ENCODE data around the gene MAP4K2. TPM values are rescaled to one million over a fixed set of nuclear protein-coding genes. Genes with fewer than 3 reads are reported as not detected.
A peak's percentile ranks its signal among the peaks of the same experiment; 100 is the strongest.

Gene MAP4K2
- total and polyA plus RNA-seq, 9 of the 15 experiments (the other 6 are each of a cell fraction or from before 2014, with no cell fraction given): 0.13 to 14.5 (median 7.3) TPM

DNA sequence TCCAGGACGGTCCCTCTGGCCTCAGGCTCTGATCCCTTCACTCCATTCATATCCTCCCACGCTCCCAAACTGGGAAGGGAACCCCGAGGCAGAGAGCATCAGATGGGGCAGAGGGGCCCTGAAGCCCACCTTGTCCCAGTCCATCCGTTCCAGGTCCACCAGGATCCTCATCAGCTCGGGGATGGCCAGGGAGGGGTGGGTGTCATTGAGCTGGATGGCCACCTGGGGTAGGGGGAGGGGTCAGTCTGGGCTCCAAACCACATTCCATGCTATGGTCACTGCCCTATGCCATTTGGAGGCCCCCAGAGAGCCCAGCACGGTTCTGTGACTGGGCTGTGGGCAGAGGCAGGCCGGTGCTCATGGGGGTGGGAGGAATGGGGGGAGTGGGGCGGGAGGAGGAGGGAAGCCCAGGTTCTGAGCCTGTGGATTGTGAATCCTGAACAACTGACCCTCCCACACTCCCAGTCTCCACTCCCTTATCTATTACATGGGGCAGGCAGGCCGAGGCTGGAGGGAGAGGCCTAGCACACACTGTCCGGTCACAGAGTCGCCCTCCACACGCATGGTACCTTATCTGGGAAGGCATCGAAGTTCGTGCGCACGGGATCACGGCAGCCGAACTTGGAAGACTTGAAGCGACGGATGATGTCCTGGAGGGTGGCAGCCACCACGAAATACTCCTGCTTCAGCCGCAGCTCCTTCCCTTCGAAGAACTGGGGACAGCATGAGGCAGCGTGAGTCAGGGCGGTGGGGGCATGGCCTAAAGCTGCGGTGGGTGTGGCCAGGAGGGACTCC lies 48.7 kb downstream of the MAP4K2 start (continued):
- TF ChIP-seq, protein P1, sequence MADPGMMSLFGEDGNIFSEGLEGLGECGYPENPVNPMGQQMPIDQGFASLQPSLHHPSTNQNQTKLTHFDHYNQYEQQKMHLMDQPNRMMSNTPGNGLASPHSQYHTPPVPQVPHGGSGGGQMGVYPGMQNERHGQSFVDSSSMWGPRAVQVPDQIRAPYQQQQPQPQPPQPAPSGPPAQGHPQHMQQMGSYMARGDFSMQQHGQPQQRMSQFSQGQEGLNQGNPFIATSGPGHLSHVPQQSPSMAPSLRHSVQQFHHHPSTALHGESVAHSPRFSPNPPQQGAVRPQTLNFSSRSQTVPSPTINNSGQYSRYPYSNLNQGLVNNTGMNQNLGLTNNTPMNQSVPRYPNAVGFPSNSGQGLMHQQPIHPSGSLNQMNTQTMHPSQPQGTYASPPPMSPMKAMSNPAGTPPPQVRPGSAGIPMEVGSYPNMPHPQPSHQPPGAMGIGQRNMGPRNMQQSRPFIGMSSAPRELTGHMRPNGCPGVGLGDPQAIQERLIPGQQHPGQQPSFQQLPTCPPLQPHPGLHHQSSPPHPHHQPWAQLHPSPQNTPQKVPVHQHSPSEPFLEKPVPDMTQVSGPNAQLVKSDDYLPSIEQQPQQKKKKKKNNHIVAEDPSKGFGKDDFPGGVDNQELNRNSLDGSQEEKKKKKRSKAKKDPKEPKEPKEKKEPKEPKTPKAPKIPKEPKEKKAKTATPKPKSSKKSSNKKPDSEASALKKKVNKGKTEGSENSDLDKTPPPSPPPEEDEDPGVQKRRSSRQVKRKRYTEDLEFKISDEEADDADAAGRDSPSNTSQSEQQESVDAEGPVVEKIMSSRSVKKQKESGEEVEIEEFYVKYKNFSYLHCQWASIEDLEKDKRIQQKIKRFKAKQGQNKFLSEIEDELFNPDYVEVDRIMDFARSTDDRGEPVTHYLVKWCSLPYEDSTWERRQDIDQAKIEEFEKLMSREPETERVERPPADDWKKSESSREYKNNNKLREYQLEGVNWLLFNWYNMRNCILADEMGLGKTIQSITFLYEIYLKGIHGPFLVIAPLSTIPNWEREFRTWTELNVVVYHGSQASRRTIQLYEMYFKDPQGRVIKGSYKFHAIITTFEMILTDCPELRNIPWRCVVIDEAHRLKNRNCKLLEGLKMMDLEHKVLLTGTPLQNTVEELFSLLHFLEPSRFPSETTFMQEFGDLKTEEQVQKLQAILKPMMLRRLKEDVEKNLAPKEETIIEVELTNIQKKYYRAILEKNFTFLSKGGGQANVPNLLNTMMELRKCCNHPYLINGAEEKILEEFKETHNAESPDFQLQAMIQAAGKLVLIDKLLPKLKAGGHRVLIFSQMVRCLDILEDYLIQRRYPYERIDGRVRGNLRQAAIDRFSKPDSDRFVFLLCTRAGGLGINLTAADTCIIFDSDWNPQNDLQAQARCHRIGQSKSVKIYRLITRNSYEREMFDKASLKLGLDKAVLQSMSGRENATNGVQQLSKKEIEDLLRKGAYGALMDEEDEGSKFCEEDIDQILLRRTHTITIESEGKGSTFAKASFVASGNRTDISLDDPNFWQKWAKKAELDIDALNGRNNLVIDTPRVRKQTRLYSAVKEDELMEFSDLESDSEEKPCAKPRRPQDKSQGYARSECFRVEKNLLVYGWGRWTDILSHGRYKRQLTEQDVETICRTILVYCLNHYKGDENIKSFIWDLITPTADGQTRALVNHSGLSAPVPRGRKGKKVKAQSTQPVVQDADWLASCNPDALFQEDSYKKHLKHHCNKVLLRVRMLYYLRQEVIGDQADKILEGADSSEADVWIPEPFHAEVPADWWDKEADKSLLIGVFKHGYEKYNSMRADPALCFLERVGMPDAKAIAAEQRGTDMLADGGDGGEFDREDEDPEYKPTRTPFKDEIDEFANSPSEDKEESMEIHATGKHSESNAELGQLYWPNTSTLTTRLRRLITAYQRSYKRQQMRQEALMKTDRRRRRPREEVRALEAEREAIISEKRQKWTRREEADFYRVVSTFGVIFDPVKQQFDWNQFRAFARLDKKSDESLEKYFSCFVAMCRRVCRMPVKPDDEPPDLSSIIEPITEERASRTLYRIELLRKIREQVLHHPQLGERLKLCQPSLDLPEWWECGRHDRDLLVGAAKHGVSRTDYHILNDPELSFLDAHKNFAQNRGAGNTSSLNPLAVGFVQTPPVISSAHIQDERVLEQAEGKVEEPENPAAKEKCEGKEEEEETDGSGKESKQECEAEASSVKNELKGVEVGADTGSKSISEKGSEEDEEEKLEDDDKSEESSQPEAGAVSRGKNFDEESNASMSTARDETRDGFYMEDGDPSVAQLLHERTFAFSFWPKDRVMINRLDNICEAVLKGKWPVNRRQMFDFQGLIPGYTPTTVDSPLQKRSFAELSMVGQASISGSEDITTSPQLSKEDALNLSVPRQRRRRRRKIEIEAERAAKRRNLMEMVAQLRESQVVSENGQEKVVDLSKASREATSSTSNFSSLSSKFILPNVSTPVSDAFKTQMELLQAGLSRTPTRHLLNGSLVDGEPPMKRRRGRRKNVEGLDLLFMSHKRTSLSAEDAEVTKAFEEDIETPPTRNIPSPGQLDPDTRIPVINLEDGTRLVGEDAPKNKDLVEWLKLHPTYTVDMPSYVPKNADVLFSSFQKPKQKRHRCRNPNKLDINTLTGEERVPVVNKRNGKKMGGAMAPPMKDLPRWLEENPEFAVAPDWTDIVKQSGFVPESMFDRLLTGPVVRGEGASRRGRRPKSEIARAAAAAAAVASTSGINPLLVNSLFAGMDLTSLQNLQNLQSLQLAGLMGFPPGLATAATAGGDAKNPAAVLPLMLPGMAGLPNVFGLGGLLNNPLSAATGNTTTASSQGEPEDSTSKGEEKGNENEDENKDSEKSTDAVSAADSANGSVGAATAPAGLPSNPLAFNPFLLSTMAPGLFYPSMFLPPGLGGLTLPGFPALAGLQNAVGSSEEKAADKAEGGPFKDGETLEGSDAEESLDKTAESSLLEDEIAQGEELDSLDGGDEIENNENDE (IDR thresholded peaks at IDR 0.05; ENCODE audit: low read depth, low read length): no peak
- TF ChIP-seq, protein P2, sequence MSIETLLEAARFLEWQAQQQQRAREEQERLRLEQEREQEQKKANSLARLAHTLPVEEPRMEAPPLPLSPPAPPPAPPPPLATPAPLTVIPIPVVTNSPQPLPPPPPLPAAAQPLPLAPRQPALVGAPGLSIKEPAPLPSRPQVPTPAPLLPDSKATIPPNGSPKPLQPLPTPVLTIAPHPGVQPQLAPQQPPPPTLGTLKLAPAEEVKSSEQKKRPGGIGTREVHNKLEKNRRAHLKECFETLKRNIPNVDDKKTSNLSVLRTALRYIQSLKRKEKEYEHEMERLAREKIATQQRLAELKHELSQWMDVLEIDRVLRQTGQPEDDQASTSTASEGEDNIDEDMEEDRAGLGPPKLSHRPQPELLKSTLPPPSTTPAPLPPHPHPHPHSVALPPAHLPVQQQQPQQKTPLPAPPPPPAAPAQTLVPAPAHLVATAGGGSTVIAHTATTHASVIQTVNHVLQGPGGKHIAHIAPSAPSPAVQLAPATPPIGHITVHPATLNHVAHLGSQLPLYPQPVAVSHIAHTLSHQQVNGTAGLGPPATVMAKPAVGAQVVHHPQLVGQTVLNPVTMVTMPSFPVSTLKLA (conservative IDR thresholded peaks at IDR 0.05): no peak
- TF ChIP-seq ZFX (CRISPR knock-in tag; IDR thresholded peaks at IDR 0.05) (peak; percentile 92), KDM4B (IDR thresholded peaks at IDR 0.05; ENCODE audit: borderline replicate concordance in 2 of 2, low read depth in 1 of 2) (no peak), ZNF274 (IDR thresholded peaks at IDR 0.05; ENCODE audit: borderline replicate concordance, low read depth, low read length) (no peak), CC2D1A (IDR thresholded peaks at IDR 0.05) (no peak), ZNF134 (CRISPR knock-in tag; conservative IDR thresholded peaks at IDR 0.05) (no peak)
- TF ChIP-seq, protein P3, sequence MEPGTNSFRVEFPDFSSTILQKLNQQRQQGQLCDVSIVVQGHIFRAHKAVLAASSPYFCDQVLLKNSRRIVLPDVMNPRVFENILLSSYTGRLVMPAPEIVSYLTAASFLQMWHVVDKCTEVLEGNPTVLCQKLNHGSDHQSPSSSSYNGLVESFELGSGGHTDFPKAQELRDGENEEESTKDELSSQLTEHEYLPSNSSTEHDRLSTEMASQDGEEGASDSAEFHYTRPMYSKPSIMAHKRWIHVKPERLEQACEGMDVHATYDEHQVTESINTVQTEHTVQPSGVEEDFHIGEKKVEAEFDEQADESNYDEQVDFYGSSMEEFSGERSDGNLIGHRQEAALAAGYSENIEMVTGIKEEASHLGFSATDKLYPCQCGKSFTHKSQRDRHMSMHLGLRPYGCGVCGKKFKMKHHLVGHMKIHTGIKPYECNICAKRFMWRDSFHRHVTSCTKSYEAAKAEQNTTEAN (CRISPR knock-in tag; IDR thresholded peaks at IDR 0.05): no peak

Measured in K562 (cell line).